ENCODE measurements around the gene GFI1B.
"Not testable (repeated sequence)": the region's sequence is repeated elsewhere in the genome, so short reads cannot be mapped to it uniquely, and the experiment has no call there.

Gene GFI1B

GRCh38 chr9:132978451-132979131 is at the start of gene GFI1B:
TSS of gene GFI1B (plus strand) at chr9:132978694. CDS start at chr9:132986679, 7,985 bp downstream.
- DNase-seq = no peak

GRCh38 chr9:132931178-132931735 is 47.2 kb upstream of the GFI1B start:
- DNase-seq = no peak

- no peak for DNase-seq
Observed at GRCh38 chr9:132935026-132935425, 43.5 kb upstream of the GFI1B start.

DNA sequence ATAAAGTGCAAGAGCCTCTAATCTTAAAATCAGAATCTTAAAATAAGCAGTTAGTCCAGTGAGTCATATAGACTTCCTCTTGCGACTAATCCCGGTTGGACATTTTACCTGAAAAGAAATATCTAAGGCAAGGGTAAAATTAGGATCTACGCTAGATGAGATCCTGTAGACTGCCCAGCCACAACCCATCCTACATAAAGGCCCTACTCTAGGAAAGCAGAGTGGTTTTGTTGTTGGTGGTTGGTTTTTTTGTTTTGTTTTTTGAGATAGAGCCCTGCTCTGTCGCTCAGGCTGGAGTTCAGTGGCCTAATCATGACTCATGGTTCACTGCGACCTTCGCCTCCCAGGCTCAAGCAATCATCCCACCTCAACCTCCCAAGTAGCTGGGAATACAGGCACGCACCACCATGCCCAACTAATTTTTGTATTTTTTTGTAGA is 41.0 kb upstream of the GFI1B start:
- DNase-seq = no peak

GRCh38 chr9:132939169-132939568 is 39.3 kb upstream of the GFI1B start:
- no peak for DNase-seq

GRCh38 chr9:132942541-132943182 is 35.8 kb upstream of the GFI1B start:
- no peak for DNase-seq

GRCh38 chr9:132943651-132944293 is 34.7 kb upstream of the GFI1B start:
- no peak for DNase-seq

GRCh38 chr9:132944294-132945185 is 34.0 kb upstream of the GFI1B start, which contains the start of gene TSC1:
TSS of gene TSC1 (minus strand) at chr9:132944616. CDS start at chr9:132928872, 15,744 bp downstream.
- DNase-seq = peak; percentile 97

DNA sequence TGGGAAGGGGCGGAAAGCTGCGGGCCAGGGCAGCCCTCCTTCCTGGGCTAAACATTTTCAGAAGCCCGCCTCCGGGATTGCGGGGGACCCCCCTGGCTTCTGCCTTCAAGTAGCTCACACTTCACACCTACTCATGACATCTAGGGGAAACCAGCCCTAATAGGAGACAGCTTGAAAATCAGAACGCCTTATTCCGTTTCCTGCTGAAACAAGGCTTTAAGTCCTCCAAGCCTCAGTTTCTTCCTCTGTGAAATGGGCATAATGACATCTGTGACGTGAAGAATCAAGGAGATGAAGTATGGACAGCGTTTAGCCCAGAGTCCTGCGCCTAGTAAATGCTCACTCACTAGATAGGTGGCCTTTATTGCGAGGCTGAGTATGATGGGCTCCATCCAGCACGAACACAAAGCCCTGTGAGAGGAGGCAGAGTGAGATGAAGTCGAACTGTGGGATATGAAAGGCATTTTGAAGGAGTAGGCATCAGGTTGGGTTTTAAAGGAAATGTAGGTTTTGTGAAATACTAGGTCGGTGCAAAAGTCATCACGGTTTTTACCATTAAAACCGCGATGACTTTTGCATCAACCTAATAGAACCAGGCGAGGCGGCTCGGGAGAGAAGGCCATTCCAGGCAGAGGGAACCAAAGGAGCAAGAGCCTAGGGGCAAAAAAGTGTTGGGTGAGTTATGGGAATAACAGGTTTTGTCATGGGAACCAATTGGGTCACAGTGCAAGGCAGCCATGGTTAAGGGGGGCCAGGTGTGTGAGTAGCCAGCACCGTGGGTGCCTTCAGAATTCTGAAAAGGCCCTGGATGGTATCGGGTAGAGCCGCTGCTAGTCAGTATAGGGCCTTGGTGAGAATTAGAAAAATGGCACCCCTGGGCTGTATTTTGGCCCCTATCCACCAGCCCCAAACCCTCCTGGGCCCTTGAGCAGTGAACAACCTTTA is 33.0 kb upstream of the GFI1B start:
- no peak for DNase-seq

GRCh38 chr9:132946211-132946610 is 32.3 kb upstream of the GFI1B start:
- no peak for DNase-seq

DNA sequence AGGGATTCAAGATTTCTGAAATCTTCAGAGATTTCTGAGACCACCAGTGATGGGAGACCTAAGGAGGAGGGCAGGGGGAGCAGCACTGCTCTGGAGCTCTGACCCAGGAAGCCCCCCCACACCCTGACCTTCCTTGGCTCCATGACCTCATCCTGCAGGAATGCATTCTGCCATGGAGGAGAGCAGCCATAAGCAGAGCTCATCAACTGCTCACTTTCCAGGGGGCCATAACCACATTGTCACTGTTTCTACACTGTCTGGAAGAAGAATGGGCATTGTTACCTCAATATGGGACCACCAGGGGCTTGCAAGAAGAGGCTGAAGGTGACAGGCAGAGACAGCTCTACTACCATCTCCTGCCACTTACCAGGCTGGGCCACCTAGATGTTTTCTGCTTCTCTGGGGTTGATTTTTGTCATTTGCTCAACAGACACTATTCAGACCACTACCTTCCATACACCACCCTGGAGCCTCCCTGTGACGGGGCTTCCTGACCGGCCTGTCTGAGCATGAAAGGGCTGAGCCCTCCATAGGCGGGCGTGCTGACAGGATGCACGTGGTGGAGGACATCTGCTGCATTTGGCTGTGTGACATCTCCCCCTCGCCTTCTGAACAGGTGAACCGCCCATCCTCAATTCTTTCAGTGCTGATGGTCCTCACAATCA is 31.7 kb upstream of the GFI1B start:
- DNase-seq = no peak

- no peak for DNase-seq
Observed at GRCh38 chr9:132947756-132948155, 30.7 kb upstream of the GFI1B start.

DNA sequence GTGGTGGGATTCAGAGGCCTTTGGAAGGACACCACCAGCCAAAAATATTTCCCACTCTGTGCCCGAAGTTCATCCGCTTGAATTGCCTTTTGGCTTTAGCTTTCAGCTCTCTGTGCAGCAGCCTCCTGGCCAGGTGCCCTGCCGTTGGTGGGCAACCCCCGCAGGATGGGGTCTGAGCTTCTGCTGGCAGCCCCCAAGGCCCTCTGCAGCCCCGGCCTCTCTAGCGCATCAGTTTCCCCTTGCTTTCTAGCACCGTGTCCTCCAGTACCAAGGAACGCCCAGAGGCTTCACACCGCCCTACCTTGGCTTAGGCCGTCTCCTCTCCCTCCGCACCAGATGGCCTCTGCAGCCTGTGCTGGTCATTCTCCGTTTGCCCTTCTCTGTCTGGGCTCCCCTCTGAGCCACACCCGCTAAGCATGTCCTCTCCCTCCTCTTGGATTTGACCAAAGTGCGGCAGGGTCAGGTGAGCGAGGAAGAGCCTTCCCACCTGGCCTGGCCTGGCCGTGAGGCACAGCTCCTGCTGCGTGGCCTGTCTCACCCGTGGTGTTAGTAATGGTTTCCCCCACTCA is 29.9 kb upstream of the GFI1B start:
- no peak for DNase-seq

GRCh38 chr9:132949709-132950108 is 28.8 kb upstream of the GFI1B start:
- DNase-seq = no peak

DNA sequence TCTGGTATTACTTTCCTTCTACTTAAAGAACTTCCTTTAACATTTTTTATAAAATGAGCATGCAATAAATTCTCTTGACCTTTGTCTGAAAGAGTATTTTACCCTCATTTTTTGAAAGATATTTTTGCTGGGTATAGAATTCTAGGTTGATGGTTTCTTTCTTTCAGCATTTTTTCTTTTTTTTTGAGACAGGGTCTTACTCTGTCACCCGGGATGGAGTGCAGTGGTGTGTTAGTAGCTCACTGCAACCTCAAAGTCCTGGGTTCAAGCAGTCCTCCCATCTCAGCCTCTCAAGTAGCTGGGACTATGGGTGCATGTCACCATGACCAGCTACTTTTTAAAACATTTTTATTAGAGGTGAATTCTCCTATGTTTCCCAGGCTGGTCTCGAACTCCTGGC is 23.4 kb upstream of the GFI1B start:
- no peak for DNase-seq

- DNase-seq = no peak
Observed at GRCh38 chr9:132955768-132956167, 22.7 kb upstream of the GFI1B start.

DNA sequence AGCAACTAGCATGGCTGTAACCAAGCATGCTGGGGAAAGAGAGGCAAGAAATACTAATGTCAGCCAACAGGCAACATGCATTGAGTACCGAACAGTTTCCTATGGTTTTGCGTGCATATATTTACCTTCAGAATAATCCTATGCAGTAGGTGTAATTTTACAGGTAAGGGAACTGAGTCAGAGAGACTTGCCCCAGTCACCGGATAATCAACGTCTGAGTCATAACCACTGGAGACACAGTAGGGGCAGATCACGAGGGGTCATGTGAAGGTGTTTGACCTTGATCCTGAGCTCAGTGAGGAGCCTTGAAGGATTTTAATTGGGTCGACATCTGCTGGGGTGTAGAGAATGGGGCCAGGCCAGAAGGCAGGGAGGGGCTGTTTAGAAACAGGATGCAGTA is 20.7 kb upstream of the GFI1B start:
- no peak for DNase-seq

DNA sequence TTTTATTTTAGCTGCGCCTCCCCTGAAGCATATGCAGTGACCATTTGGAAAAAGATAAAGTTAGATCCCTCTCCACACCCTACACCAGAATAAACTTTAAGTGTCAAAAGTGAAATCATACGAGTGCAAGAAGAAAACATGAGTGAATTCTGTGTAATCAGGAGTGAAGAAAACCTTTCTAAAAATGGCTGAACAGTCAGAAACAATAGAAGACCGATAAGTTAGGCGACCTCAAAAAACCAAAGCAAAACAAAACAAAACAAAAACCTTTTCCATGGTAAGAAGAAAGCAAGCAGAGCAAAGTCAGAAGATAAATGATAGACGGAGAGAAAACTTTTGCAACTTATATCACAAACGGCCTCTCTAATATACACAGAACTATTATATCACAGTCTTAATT is 17.5 kb upstream of the GFI1B start:
- DNase-seq = no peak

- DNase-seq = no peak
Observed at GRCh38 chr9:132965478-132965877, 13.0 kb upstream of the GFI1B start.

DNA sequence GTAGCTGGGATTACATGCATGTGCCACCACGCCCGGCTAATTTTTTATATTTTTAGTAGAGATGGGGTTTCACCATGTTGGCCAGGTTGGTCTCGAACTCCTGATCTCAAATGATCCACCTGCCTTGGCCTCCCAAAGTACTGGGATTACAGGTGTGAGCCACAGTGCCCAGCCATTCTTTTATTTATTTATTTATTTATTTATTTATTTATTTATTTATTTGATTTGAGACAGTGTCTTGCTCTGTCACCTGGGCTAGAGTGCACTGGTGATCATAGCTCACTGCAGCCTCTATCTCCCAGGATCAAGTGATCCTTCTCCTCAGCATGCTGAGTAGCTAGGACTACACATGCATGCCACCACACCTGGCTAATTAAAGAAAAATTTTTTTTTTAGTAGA is 10.6 kb upstream of the GFI1B start:
- DNase-seq = not testable (repeated sequence)

- DNase-seq = no peak
Observed at GRCh38 chr9:132969783-132970182, 8.7 kb upstream of the GFI1B start.

Measured in stimulated activated CD4-positive, alpha-beta T cell treated with anti-CD3 and anti-CD28 coated beads, Interleukin-1b, Interleukin-23, amount 100 ng/mL, for 48 hours (primary cell).